ENCODE results near the gene GREB1L. TPM values are rescaled to one million over a fixed set of nuclear protein-coding genes. Genes with fewer than 3 reads are reported as not detected.
"Not testable (repeated sequence)": the region's sequence is repeated elsewhere in the genome, so short reads cannot be mapped to it uniquely, and the experiment has no call there.

The GREB1L gene
- polyA plus RNA-seq, 1 donor: 4.0 TPM

DNA sequence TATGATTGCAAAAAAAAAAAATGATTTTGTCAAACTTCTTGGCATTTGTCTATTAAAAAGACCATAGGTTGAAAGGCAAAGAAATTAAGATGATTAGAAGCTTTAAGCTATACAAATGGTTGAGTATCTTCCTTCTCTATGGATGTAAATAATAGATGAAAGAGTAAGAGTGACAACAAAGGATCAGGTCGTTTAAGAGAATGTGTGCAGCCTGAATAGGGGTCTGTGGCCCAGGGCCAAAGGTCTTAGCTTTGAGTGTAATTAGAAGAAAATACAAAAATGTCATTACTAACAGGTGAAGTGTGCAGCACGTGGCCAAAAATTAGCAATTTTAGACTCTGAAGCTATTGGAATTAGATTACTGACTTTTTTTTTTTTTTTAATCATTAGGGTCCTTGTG is 122.4 kb downstream of the GREB1L start:
- no peak for DNase-seq

DNA sequence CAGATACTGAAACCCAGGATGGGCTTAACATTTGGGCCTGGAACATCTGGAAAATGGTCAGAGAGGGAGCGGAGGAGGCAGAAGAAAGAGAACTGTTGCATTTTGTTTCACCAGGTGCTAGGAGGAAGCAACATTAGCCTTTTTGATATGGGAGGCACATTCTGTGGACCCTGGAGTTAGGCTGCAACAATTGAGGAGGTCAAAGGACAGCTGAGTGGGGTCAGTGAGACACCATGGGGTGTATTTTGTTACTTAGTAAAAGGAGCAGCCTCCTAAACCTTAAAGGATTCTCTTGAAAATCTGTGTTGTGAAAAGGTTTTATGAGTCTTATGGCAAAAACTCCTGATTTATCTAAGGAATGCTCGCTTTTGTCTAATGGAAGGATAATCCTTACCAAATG is 124.9 kb downstream of the GREB1L start:
- DNase-seq: no peak

GRCh38 chr18:21369146-21369545 is 127.1 kb downstream of the GREB1L start:
- DNase-seq: peak; percentile 33

DNA sequence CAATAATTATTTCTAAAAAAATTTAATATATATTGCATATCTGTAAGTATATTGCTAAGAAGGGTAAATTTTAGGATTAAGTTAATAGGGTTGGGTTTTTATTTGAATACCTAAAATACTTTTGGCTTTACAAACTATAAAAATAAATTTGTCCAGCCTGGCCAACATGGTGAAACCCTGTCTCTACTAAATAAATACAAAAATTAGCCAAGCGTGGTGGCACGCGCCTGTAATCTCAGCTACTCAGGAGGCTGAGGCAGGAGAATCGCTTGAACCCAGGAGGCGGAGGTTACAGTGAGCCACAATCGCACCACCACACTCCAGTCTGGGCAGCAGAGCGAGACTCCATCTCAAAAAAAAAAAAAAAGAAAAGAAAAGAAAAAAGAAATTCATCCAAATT is 127.6 kb downstream of the GREB1L start:
- not testable (repeated sequence) for DNase-seq

DNA sequence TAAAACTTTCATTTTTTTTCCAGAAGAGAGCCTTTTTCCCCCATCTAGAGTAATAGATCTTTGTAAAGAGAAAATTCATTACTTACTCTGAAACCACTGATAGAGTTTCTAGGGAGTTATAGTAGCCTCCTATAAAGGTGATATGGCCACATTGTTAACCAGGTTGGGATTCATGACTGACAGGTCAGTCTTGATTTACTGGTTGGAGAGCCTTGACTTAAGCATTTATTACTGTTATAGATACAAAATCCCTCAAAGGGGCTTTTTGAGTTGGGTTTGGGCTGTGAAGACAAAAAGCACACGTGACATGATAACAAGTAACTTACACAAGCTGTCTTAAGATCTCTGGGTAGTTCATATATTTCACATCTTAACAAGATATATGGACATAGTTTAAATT is 141.0 kb downstream of the GREB1L start:
- DNase-seq: no peak

- no peak for DNase-seq
These were observed 144.7 kb downstream of the GREB1L start for GRCh38 chr18:21386523-21387240.

DNA sequence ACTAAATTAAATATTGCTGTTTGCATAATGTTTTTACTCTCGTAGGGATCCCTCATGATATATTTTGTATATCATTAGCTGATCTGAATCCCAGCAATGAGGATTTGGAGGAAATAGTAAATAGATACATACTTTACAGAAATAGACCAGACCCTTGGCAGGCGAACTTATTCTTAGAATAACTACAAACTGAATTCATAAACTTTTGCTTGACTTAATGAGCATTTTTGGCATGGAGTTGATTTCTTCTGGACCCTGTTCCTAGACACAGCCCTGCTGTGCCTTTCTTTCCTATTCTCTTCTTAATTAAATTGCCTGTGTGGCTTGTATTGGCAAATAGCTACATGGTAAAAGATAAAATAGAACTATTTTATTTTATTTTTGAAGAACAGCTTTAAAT is 145.9 kb downstream of the GREB1L start:
- DNase-seq: no peak

DNA sequence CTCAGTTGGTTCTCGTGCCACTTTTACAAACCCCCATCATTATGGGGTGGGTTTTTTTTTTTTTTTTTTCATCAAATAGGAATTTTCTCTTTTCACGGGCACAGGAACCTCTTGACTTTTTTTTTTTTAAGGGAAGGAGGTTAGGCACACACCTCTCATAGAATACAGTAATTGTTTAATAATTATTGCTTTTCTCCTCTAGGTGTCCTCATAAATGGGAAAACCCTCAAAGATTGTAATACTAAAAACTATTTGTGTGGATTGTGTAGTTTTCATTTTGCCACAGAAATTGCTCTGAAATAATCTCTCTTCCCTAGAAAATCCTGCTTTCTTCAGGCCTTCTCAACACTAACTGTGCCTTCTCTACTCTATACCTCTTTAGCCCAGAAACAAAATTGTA is 147.3 kb downstream of the GREB1L start:
- no peak for DNase-seq

- no peak for DNase-seq
These were observed 147.9 kb downstream of the GREB1L start for GRCh38 chr18:21389903-21390302.

GRCh38 chr18:21391074-21391673 is 149.1 kb downstream of the GREB1L start:
- DNase-seq: no peak

DNA sequence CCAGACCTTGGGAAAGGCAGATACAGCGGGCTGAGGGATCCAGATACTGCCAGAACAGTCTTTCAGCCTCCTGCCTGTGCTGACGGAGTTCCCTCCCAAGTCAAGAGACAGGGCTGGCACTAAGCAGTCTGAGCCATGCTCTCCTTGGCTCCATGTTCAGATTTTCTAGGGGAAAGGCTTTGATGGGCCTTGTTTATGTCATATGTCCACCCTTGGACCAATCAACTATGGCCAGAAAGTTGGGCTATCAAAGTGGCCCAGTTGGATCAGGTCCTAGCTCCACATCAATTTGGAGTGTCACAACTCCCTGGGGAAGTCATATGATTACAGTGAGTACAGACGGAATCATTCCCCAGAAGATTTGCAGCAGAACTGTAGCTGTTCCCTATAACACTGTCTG is 152.0 kb downstream of the GREB1L start:
- no peak for DNase-seq

DNA sequence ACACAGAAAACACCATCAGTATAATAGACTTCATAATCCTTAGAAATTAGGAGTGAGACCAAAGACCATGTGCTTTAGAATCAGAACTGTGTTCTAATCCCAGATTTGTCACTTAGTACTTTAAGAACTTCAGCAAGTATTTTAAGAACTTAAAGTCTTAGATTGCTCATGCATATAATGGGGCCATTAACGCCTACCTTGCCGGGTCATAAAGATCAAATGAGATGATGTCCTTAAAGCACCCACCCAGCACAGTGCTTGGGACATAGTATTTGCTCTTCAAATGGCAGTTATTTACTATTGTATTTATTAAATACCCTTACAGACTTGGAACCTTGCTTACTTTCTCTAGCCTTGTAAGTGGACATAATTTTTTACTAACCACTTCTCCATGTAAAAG is 156.1 kb downstream of the GREB1L start:
- DNase-seq: no peak

DNA sequence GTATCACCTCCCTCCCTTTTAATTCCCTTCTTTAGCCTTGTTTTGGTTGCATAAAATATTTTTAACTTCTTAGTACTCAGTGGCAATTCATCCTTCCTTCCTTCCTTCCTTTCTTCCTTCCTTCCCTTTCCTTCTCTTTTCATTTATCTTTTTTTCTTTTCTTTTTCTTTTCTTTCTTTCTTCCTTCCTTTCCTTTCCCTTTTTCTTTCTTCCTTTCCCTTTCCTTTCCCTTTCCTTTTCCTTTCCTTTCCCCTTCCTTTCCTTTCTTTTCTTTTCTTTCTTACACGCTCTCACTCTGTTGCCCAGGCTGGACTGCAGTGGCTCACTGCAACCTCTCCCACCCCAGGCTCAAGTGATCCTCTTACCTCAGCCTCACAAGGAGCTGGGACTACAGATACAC is 160.2 kb downstream of the GREB1L start:
- no peak for DNase-seq

DNA sequence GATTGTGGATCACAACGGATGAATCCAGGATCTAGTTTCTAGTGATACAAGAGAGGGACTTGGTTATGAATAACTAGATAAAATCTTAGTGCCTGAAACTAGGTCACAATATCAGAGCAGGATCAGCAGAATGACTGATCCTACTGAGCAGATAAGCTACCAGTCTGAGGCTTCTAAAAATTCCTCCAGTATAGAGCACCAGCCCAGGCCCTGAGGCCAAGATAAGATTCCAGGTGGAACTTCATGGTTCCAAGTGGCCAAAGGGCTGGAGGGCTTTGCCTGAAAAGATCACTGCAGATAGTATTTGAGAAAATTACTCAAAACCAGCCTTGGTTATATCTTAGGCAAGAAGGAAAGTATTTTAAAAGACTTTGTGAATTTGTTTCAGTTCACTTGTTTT is 162.4 kb downstream of the GREB1L start:
- no peak for DNase-seq

GRCh38 chr18:21406116-21406515 is 164.1 kb downstream of the GREB1L start:
- no peak for DNase-seq

DNA sequence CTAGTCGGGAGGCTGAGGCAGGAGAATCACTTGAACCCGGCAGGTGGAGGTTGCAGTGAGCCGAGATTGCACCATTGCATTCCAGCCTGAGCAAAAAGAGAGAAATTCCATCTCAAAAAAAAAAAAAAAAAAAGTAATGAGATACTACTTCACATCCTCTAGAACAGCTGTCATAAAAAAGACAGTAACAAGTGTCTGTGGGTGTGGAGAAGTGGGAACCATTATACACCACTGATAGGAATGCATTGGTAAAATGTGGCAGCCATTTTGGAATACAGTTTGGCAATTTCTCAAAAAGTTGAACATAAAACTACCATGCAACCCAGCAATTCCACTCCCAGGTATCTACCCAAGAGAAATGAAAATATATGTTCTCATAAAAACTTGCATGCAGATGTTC is 166.6 kb downstream of the GREB1L start:
- no peak for DNase-seq

GRCh38 chr18:21433436-21433835 is 191.4 kb downstream of the GREB1L start:
- no peak for DNase-seq

DNA sequence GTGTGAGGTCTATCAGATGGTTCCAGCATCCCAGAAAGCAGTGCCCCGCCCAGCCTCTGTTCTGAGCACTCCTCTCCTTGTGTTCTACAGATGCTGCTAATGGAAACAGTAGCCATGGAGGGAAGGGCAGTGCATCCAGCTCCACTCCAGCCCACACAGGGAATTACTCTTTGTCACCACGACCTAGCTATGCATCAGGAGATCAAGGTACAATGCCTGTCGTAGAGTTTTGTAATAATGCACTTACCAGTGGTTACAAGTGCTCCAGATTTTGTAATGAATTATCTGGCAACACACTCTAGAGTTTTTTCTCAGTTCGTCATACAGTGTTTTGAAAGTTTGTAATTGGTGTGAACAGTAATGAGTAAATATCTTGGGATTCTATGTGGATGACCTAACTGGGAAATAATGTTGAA is 197.4 kb downstream of the GREB1L start:
- no peak for DNase-seq

GRCh38 chr18:21441670-21442069 is 199.6 kb downstream of the GREB1L start:
- no peak for DNase-seq

GRCh38 chr18:21443776-21444464 is 201.9 kb downstream of the GREB1L start:
- no peak for DNase-seq

DNA sequence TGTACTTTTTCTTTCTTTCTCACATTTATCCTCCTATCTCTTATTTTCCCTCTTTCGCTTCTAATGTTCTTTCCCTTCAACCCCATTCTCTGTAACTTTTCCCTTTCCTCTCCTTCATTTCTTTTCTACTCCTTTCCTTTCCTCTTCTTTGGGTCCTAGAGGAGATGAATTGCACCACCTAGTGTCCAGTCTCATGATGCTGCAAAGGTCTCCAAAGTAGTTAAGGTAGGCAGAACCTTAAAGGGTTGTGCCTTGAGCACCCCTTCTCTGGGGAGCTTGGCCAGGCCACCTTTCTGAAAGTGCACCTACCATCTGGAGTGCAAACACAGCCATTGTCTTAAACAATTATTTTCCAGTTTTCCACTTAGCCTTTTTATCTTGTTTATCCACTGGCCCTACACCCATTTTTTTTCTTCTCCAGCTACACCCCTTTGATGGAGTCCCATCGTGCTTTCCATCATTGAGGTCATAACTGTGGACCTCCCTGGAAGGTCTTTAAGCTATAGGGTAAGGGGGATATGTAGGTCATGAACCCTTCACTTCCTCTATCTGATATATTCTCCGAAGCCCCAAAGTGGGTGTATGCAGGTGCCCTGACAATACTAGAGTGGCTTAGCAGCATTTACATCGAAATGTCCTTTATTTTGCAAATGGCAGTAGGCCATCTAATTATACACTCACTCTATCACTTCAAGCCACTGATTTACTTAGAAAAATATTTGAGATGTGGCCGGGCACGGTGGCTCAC is 202.6 kb downstream of the GREB1L start:
- peak; percentile 37 for DNase-seq

- DNase-seq: no peak
These were observed 206.3 kb downstream of the GREB1L start for GRCh38 chr18:21448299-21448698.
